GM12878 (cell line): ENCODE data around the gene CHRND. TPM values are rescaled to one million over a fixed set of nuclear protein-coding genes. Genes with fewer than 3 reads are reported as not detected.

Source experiments
- ATAC-seq: fragments of 200-7000 bp; cut with Tn5 transposase; 3 replicates; pipeline ENCODE4 v1.9.1; 2020; ENCODE audit warnings: mild to moderate bottlenecking, moderate library complexity
- BruUV-seq: library from RNA; stranded (reverse); fragments of 400-500 nt; replicated peaks from 2 replicates; lab custom pipeline; 2021; lab: Mats Ljungman, UMichigan
- CTCF ChIA-PET: fragments of 300-600 bp; sonication (Branson Sonifier 250); formaldehyde crosslinking; extraction: SDS; loops from one replicate; lab custom pipeline; 2021; ENCODE audit warnings: inconsistent platforms; lab: Yijun Ruan, JAX
- POLR2A ChIA-PET: fragments of 350-600 bp; formaldehyde crosslinking; extraction: SDS; loops from one replicate; lab custom pipeline; 2021; ENCODE audit warnings: inconsistent platforms; lab: Charles Lee
- RAD21 ChIA-PET: fragments of 300-600 bp; sonication (Branson Sonifier 250); formaldehyde crosslinking; loops from one replicate; lab custom pipeline; 2023; ENCODE audit warnings: antibody characterized with exemption; ENCODE audit not compliant: unreplicated experiment; lab: Charles Lee
- SMC1A ChIA-PET: fragments of 300-600 bp; sonication (Branson Sonifier 250); formaldehyde crosslinking; loops from one replicate; lab custom pipeline; 2023; ENCODE audit not compliant: unreplicated experiment, uncharacterized antibody; lab: Charles Lee
- DNase-seq: peaks from one replicate; pipeline ENCODE4 v3.0.0-alpha.2; 2011; ENCODE audit warnings: low read depth, low spot score
- FAIRE-seq: peaks from 3 replicates; lab custom pipeline; 2011; peaks lifted over from hg19 to GRCh38; lab: Jason Lieb, UNC
- H2AFZ ChIP-seq: 2 replicates; pipeline ENCODE4 v1.6.0; 2011; ENCODE audit warnings: low read depth, low read length, control low read depth; ENCODE audit not compliant: control insufficient read depth
- H3K27ac ChIP-seq: 2 replicates; pipeline ENCODE4 v1.5.1; 2011; ENCODE audit warnings: control low read depth; ENCODE audit not compliant: control insufficient read depth, insufficient read depth
- H3K27me3 ChIP-seq, 2 experiments: replicated peaks in 1 of 2; 2 replicates each; pipeline versions ENCODE4 v1.6.0 to v1.6.1; 2011; ENCODE audit warnings: low read length in 1 of 2; ENCODE audit not compliant: control insufficient read depth in 2 of 2, insufficient read depth in 2 of 2
- H3K36me3 ChIP-seq, 2 experiments: 2 replicates each; pipeline ENCODE4 v1.5.1; 2011; ENCODE audit warnings: low read length in 1 of 2; ENCODE audit not compliant: control insufficient read depth in 2 of 2, insufficient read depth in 2 of 2
- H3K4me1 ChIP-seq: 2 replicates; pipeline ENCODE4 v1.6.1; 2011; ENCODE audit warnings: mild to moderate bottlenecking, low read length, moderate library complexity, mixed read lengths; ENCODE audit not compliant: control insufficient read depth, insufficient read depth
- H3K4me2 ChIP-seq: 2 replicates; pipeline ENCODE4 v1.6.0; 2011; ENCODE audit warnings: control low read depth; ENCODE audit not compliant: control insufficient read depth, insufficient read depth
- H3K4me3 ChIP-seq: fragments of 200-600 bp; sonication (generic); 2 replicates; pipeline ENCODE4 v1.5.1; 2016
- H3K79me2 ChIP-seq: 2 replicates; pipeline ENCODE4 v1.6.0; 2011; ENCODE audit warnings: low read length; ENCODE audit not compliant: control insufficient read depth, insufficient read depth
- H3K9ac ChIP-seq: 2 replicates; pipeline ENCODE4 v1.8.0; 2011; ENCODE audit warnings: low read length, control low read depth, mixed read lengths; ENCODE audit not compliant: control insufficient read depth, insufficient read depth
- H3K9me3 ChIP-seq: replicated peaks from 3 replicates; pipeline ENCODE4 v1.5.1; 2011; ENCODE audit warnings: mild to moderate bottlenecking, low read length; ENCODE audit not compliant: control insufficient read depth, insufficient read depth
- H4K20me1 ChIP-seq: 2 replicates; pipeline ENCODE4 v1.6.0; 2011; ENCODE audit not compliant: control insufficient read depth, insufficient read depth
- ATF7 ChIP-seq: fragments of 450-650 bp; IDR thresholded peaks from 2 replicates; pipeline ENCODE4 v1.6.1; 2016; ENCODE audit warnings: low read depth, mild to moderate bottlenecking
- CHD4 ChIP-seq: fragments of 200-600 bp; sonication (generic); IDR thresholded peaks from 2 replicates; pipeline ENCODE4 v1.6.1; 2016; ENCODE audit warnings: mild to moderate bottlenecking
- EZH2 ChIP-seq: IDR thresholded peaks from 2 replicates; pipeline ENCODE4 v1.6.1; 2012; ENCODE audit warnings: low read depth, mild to moderate bottlenecking, control low read depth, inconsistent platforms, low read length, borderline replicate concordance; ENCODE audit not compliant: control insufficient read depth
- FOS ChIP-seq: IDR thresholded peaks from 3 replicates; pipeline ENCODE4 v1.6.1; 2011; ENCODE audit warnings: borderline replicate concordance; ENCODE audit not compliant: insufficient read length; ENCODE audit errors: extremely low read depth
- HDAC6 ChIP-seq: fragments of 200-600 bp; sonication (generic); IDR thresholded peaks from one replicate; pipeline ENCODE4 v1.8.0; 2017; ENCODE audit warnings: antibody characterized with exemption; ENCODE audit not compliant: unreplicated experiment
- JUNB ChIP-seq: IDR thresholded peaks from 2 replicates; pipeline ENCODE4 v1.6.1; 2016; ENCODE audit warnings: antibody characterized with exemption, mild to moderate bottlenecking
- MEF2A ChIP-seq: IDR thresholded peaks from 2 replicates; pipeline ENCODE4 v1.6.1; 2011; ENCODE audit warnings: low read depth, mild to moderate bottlenecking, low read length, moderate library complexity; ENCODE audit not compliant: insufficient read depth
- POLR2AphosphoS5 ChIP-seq: IDR thresholded peaks from 2 replicates; pipeline ENCODE4 v1.6.1; 2011; ENCODE audit warnings: mild to moderate bottlenecking, low read length, inconsistent platforms
- SIN3A ChIP-seq: IDR thresholded peaks from 2 replicates; pipeline ENCODE4 v1.6.1; 2012; ENCODE audit warnings: low read depth, low read length, improper control_type of control experiment
- STAT1 ChIP-seq: fragments of 450-650 bp; conservative IDR thresholded peaks from 2 replicates; pipeline ENCODE4 v1.6.1; 2014; ENCODE audit warnings: antibody characterized with exemption, mild to moderate bottlenecking
- USF2 ChIP-seq: IDR thresholded peaks from 2 replicates; pipeline ENCODE4 v1.6.1; 2011; ENCODE audit warnings: low read depth, low read length, improper control_type of control experiment, borderline replicate concordance
- whole genome bisulfite sequencing: methylation state at CpG from one replicate; pipeline ENCODE4 v1.1.6; 2016; ENCODE audit warnings: low lambda C conversion rate; ENCODE audit not compliant: insufficient replicate concordance, insufficient coverage; ENCODE audit errors: missing lambda C conversion rate; 5-methylcytosine and 5-hydroxymethylcytosine counted together
- in situ Hi-C: fragments of 300-500 bp; cut with MboI; formaldehyde crosslinking; loops from 9 replicates; pipeline ENCODE4 v1.14.3; 2018; ENCODE audit warnings: mixed read lengths
- intact Hi-C: fragments of 100-400 bp; cut with micrococcal nuclease; formaldehyde crosslinking; loops from one replicate; pipeline ENCODE4 v1.14.2; 2022; ENCODE audit not compliant: unreplicated experiment
- polyA plus RNA-seq, 11 experiments: library from polyadenylated mRNA; depleted of rRNA in 4 of 11; unstranded in 6 of 11; stranded (reverse) in 5 of 11; fragments of >200 nt; fragmentation: Nextera tagmentation in 4 of 11; fragmentation: Illumina TruSeq in 1 of 11; extraction: Ambion mirVana in 4 of 11; extraction: Trizol in 1 of 11; gene quantifications; 1 replicate in 1 of 11; 2 replicates in 10 of 11; pipeline versions ENCODE4 v1.2.1 to v1.2.3, GENCODE V29; 2011 to 2016; ENCODE audit warnings: inconsistent platforms in 2 of 11, missing spikeins in 2 of 11, low read depth in 1 of 11
- total RNA-seq, 4 experiments: library from RNA; depleted of rRNA in 3 of 4; stranded (reverse); fragments of >200 nt in 3 of 4; fragmentation: Illumina TruSeq in 1 of 4; extraction: Trizol in 1 of 4; gene quantifications; 2 replicates each; pipeline versions ENCODE4 v1.2.1 to v1.2.3, GENCODE V29; 2013 to 2021
- TF ChIP-seq, protein P1 (sequence below): fragments of 450-650 bp; IDR thresholded peaks from 2 replicates; pipeline ENCODE4 v1.6.1; 2017; ENCODE audit warnings: borderline replicate concordance
- TF ChIP-seq, protein P2 (sequence below): fragments of 450-650 bp; IDR thresholded peaks from 2 replicates; pipeline ENCODE4 v1.6.1; 2017; ENCODE audit warnings: antibody characterized with exemption, mild to moderate bottlenecking, moderate library complexity

CHRND gene
- total and polyA plus RNA-seq, 10 of the 15 experiments (the other 5 are each of a cell fraction or from before 2014, with no cell fraction given), result not detected

GRCh38 chr2:232578626-232579025, 52.7 kb downstream of the CHRND start:
- H3K9ac ChIP-seq, result no peak overlapping the region
- SMC1A ChIA-PET, result interaction anchor here (0.6 kb wide), 1 partner anchor 28 kb away, joined by 5 read pairs; the partner anchor contains the start of gene EIF4E2
- ATAC-seq, result no peak
- BruUV-seq, result no TSS peak
- H3K4me2 ChIP-seq, result no peak overlapping the region
- RAD21 ChIA-PET, result no interaction called here
- POLR2A ChIA-PET, result interaction anchor here (0.6 kb wide), 1 partner anchor 571 kb away, joined by 3 read pairs; no protein-coding TSS in a partner anchor
- H3K79me2 ChIP-seq, result no peaks in the 10 kb centered on the region
- H3K27ac ChIP-seq, result no peak overlapping the region
- no peaks in the 10 kb centered on the region for H4K20me1 ChIP-seq
- peaks cover 8% of the 10 kb centered on the region; the same call in 1 of the 2 replicates for H3K4me1 ChIP-seq
- no peak for TF ChIP-seq USF2
- no peak for TF ChIP-seq FOS
- TF ChIP-seq POLR2AphosphoS5, result no peak
- TF ChIP-seq MEF2A, result no peak
- TF ChIP-seq, all 136 proteins: peak for 0
- no peaks in the 10 kb centered on the region for H3K27me3 ChIP-seq
- 100% methylated on average over 2 of the region's 2 CpGs for WGBS
- H3K9me3 ChIP-seq, result no peaks in the 10 kb centered on the region
- CTCF ChIA-PET, result interaction anchor here (0.6 to 1.0 kb wide), 2 partner anchors 309 to 475 kb away, joined by 3 to 4 read pairs; no protein-coding TSS in a partner anchor
- H2AFZ ChIP-seq, result no peak overlapping the region
- intact Hi-C loops (no loop called here), in situ Hi-C loops (no loop called here)
- H3K4me3 ChIP-seq, result no peak overlapping the region
- DNase-seq (no peak), FAIRE-seq (no peak)
- H3K36me3 ChIP-seq, result peaks cover 0 to 29% of the 10 kb centered on the region in 2 experiments; a peak in 3 of 4 replicates

- intact Hi-C loops, result no loop called here
- no peak overlapping the region for H2AFZ ChIP-seq
- H3K79me2 ChIP-seq, result no peaks in the 10 kb centered on the region
- 87% methylated on average over 6 of the region's 6 CpGs for WGBS
- ATAC-seq, result no peak
- ChIA-PET CTCF (interaction anchor here (1.7 kb wide), 1 partner anchor 15 kb away, joined by 4 read pairs; no protein-coding TSS in a partner anchor), POLR2A (interaction anchor here (0.6 kb wide), 1 partner anchor 12 kb away, joined by 3 read pairs; no protein-coding TSS in a partner anchor), RAD21 (no interaction called here), SMC1A (no interaction called here)
- H3K27ac ChIP-seq, result no peak overlapping the region
- H3K4me1 ChIP-seq, result peaks cover 8% of the 10 kb centered on the region; the same call in 1 of the 2 replicates
- no TSS peak for BruUV-seq
- TF ChIP-seq CHD4 (no peak), STAT1 (no peak), HDAC6 (no peak), ATF7 (no peak), JUNB (no peak), SIN3A (no peak), EZH2 (no peak)
- TF ChIP-seq, protein P1, sequence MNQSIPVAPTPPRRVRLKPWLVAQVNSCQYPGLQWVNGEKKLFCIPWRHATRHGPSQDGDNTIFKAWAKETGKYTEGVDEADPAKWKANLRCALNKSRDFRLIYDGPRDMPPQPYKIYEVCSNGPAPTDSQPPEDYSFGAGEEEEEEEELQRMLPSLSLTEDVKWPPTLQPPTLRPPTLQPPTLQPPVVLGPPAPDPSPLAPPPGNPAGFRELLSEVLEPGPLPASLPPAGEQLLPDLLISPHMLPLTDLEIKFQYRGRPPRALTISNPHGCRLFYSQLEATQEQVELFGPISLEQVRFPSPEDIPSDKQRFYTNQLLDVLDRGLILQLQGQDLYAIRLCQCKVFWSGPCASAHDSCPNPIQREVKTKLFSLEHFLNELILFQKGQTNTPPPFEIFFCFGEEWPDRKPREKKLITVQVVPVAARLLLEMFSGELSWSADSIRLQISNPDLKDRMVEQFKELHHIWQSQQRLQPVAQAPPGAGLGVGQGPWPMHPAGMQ, result no peak
- TF ChIP-seq, protein P2, sequence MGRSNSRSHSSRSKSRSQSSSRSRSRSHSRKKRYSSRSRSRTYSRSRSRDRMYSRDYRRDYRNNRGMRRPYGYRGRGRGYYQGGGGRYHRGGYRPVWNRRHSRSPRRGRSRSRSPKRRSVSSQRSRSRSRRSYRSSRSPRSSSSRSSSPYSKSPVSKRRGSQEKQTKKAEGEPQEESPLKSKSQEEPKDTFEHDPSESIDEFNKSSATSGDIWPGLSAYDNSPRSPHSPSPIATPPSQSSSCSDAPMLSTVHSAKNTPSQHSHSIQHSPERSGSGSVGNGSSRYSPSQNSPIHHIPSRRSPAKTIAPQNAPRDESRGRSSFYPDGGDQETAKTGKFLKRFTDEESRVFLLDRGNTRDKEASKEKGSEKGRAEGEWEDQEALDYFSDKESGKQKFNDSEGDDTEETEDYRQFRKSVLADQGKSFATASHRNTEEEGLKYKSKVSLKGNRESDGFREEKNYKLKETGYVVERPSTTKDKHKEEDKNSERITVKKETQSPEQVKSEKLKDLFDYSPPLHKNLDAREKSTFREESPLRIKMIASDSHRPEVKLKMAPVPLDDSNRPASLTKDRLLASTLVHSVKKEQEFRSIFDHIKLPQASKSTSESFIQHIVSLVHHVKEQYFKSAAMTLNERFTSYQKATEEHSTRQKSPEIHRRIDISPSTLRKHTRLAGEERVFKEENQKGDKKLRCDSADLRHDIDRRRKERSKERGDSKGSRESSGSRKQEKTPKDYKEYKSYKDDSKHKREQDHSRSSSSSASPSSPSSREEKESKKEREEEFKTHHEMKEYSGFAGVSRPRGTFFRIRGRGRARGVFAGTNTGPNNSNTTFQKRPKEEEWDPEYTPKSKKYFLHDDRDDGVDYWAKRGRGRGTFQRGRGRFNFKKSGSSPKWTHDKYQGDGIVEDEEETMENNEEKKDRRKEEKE, result no peak
- DNase-seq, result no peak
- no peak overlapping the region for H3K9ac ChIP-seq
- no peak for FAIRE-seq
- in situ Hi-C loops, result no loop called here
- no peak overlapping the region for H3K4me3 ChIP-seq
- H3K36me3 ChIP-seq, result peaks cover 0 to 17% of the 10 kb centered on the region in 2 experiments; a peak in 2 of 4 replicates
- no peaks in the 10 kb centered on the region for H3K27me3 ChIP-seq
- no peak overlapping the region for H3K4me2 ChIP-seq
- no peaks in the 10 kb centered on the region for H3K9me3 ChIP-seq
- no peaks in the 10 kb centered on the region for H4K20me1 ChIP-seq
Measured at GRCh38 chr2:232580648-232580981, 54.7 kb downstream of the CHRND start.
